Lung (tissue), 12 donors: ENCODE data around the gene MARK2. TPM values are rescaled to one million over a fixed set of nuclear protein-coding genes. Genes with fewer than 3 reads are reported as not detected.

Source experiments
- ATAC-seq: fragments of 200-7000 bp; cut with Tn5 transposase; one replicate; pipeline ENCODE4 v1.9.1; 2020; ENCODE audit warnings: moderate number of reproducible peaks; ENCODE audit not compliant: insufficient read depth, low FRiP score
- DNase-seq, 3 donors: peaks; one replicate each; pipeline ENCODE4 v3.0.0-alpha.2; 2013 to 2017
- H3K27ac ChIP-seq, 2 donors: one replicate each; pipeline ENCODE4 v1.5.1; 2013; ENCODE audit warnings: mild to moderate bottlenecking in 2 of 2, moderate library complexity in 2 of 2, control low read depth in 1 of 2, inconsistent platforms in 1 of 2, low read depth in 1 of 2, low read length in 1 of 2
- H3K27me3 ChIP-seq, 3 donors: one replicate each; pipeline ENCODE4 v1.5.1; 2013; ENCODE audit warnings: low read length in 2 of 3; ENCODE audit not compliant: control insufficient read depth in 3 of 3, insufficient read depth in 3 of 3
- H3K36me3 ChIP-seq, 4 donors: one replicate each; pipeline ENCODE4 v1.5.1; 2013; ENCODE audit warnings: low read length in 4 of 4, mild to moderate bottlenecking in 1 of 4, moderate library complexity in 1 of 4; ENCODE audit not compliant: control insufficient read depth in 4 of 4, insufficient read depth in 4 of 4
- H3K4me1 ChIP-seq, 5 donors: one replicate each; pipeline ENCODE4 v1.5.1; 2013; ENCODE audit warnings: low read length in 5 of 5, mild to moderate bottlenecking in 2 of 5, moderate library complexity in 1 of 5; ENCODE audit not compliant: control insufficient read depth in 5 of 5, insufficient read depth in 5 of 5
- H3K4me3 ChIP-seq: one replicate; pipeline ENCODE4 v1.5.1; 2013; ENCODE audit warnings: mild to moderate bottlenecking, control low read depth, moderate library complexity
- H3K9ac ChIP-seq, 2 donors: one replicate each; pipeline ENCODE4 v1.5.1; 2013; ENCODE audit warnings: low read length in 2 of 2, control low read depth in 1 of 2; ENCODE audit not compliant: insufficient read depth in 1 of 2
- H3K9me3 ChIP-seq, 4 donors: one replicate each; pipeline ENCODE4 v1.5.1; 2013; ENCODE audit warnings: low read length in 3 of 4, mild to moderate bottlenecking in 1 of 4, moderate library complexity in 1 of 4; ENCODE audit not compliant: control insufficient read depth in 4 of 4, insufficient read depth in 3 of 4
- CTCF ChIP-seq: IDR thresholded peaks from 2 replicates; pipeline ENCODE4 v1.5.1; 2012; ENCODE audit warnings: mild to moderate bottlenecking; ENCODE audit errors: control extremely low read depth, extremely low read depth
- WGBS, 2 donors: extraction: QIAGEN DNeasy Blood & Tissue Kit; methylation state at CpG; one replicate each; pipeline ENCODE4 v1.1.7; 2013; 5-methylcytosine and 5-hydroxymethylcytosine counted together
- polyA plus RNA-seq, 2 donors: library from polyadenylated mRNA; stranded (reverse); fragments of 200-250 nt; gene quantifications; one replicate each; pipeline ENCODE4 v1.2.1, GENCODE V29; 2013
- total RNA-seq, 2 donors: library from RNA; depleted of rRNA in 1 of 2; stranded (reverse); fragments of >200 nt in 1 of 2; gene quantifications; one replicate each; pipeline ENCODE4 v1.2.1, GENCODE V29; 2014 to 2021
- donor health status: control.
- donor health status: control.
- donor health status: Bipolar disorder and iron deficiency.
- donor health status: healthy.
- donor health status: DM: yes; HTN: yes; CAD: no.

MARK2 gene
- total and polyA plus RNA-seq, 4 donors, result 15.5 to 42.9 (median 32.3) TPM

GRCh38 chr11:63880403-63880790 lies 41.5 kb downstream of the MARK2 start:
- H3K27me3 ChIP-seq, result no peaks in the 10 kb centered on the region
- no peak overlapping the region for H3K4me3 ChIP-seq
- H3K9ac ChIP-seq, result no peak overlapping the region
- ATAC-seq, result no peak
- no peak overlapping the region for H3K27ac ChIP-seq
- peaks cover 0 to 22% (median 6%) of the 10 kb centered on the region in 5 donors for H3K4me1 ChIP-seq
- H3K9me3 ChIP-seq, result no peaks in the 10 kb centered on the region
- H3K36me3 ChIP-seq, result peaks cover 0 to 7% (median 1%) of the 10 kb centered on the region in 4 donors
- no peak for DNase-seq
- 55 to 64% methylated on average over 3 of the region's 3 CpGs for WGBS, 2 donors
- TF ChIP-seq CTCF, result no peak

- Histone ChIP-seq H3K27ac (no peak overlapping the region), H3K4me3 (no peak overlapping the region), H3K36me3 (peaks cover 0 to 4% (median 1%) of the 10 kb centered on the region in 4 donors), H3K27me3 (no peaks in the 10 kb centered on the region), H3K4me1 (peaks cover 0 to 24% (median 6%) of the 10 kb centered on the region in 5 donors), H3K9me3 (no peaks in the 10 kb centered on the region), H3K9ac (no peak overlapping the region)
- no peak for TF ChIP-seq CTCF
- WGBS, 2 donors, result 45 to 70% methylated on average over 7 of the region's 7 CpGs
- peak; percentile 47 for ATAC-seq
- no peak for DNase-seq
These were observed 43.8 kb downstream of the MARK2 start for GRCh38 chr11:63882555-63883242.

GRCh38 chr11:63883791-63884190 lies 44.9 kb downstream of the MARK2 start:
- TF ChIP-seq CTCF, result no peak
- H3K27ac ChIP-seq, result peak overlapping the region in 1 of 2 donors; percentile 40
- H3K4me1 ChIP-seq, result peaks cover 2 to 30% (median 6%) of the 10 kb centered on the region in 5 donors

More at GRCh38 chr11:63883791-63884190, 44.9 kb downstream of the MARK2 start:
- Histone ChIP-seq H3K27me3 (no peaks in the 10 kb centered on the region), H3K36me3 (peaks cover 0 to 3% (median 1%) of the 10 kb centered on the region in 4 donors), H3K4me3 (no peak overlapping the region), H3K9me3 (no peaks in the 10 kb centered on the region), H3K9ac (no peak overlapping the region)
- DNase-seq, result no peak
- no peak for ATAC-seq
- 85 to 95% methylated on average over 6 of the region's 6 CpGs for WGBS, 2 donors
